IMR-90 (cell line): Measurements from ENCODE around the gene PLAAT4. TPM values are rescaled to one million over a fixed set of nuclear protein-coding genes. Genes with fewer than 3 reads are reported as not detected.

Experiments used
- ATAC-seq: fragments of 200-7000 bp; cut with Tn5 transposase; 2 replicates; pipeline ENCODE4 v1.9.1; 2020; ENCODE audit warnings: low read depth, mild to moderate bottlenecking, moderate library complexity
- BruUV-seq: library from RNA; stranded (reverse); fragments of 400-500 nt; replicated peaks from 2 replicates; lab custom pipeline; 2021; lab: Mats Ljungman, UMichigan
- CTCF ChIA-PET: fragments of 300-600 bp; formaldehyde crosslinking; extraction: SDS; loops from one replicate; lab custom pipeline; 2021; ENCODE audit warnings: antibody characterized with exemption; lab: Yijun Ruan, JAX
- POLR2A ChIA-PET: fragments of 300-600 bp; sonication (Branson Sonifier 250); formaldehyde crosslinking; loops from one replicate; lab custom pipeline; 2022; ENCODE audit warnings: antibody characterized with exemption; ENCODE audit not compliant: unreplicated experiment; lab: Charles Lee
- DNase-seq: peaks from one replicate; pipeline ENCODE4 v3.0.0; 2013
- H2AFZ ChIP-seq: replicated peaks from 2 replicates; pipeline ENCODE3; 2013; ENCODE audit warnings: low read length, mild to moderate bottlenecking; ENCODE audit not compliant: poor library complexity
- H2AK5ac ChIP-seq: 2 replicates; pipeline ENCODE4 v1.6.1; 2013; ENCODE audit warnings: low read depth, low read length, inconsistent platforms
- H2AK9ac ChIP-seq: replicated peaks from 2 replicates; pipeline ENCODE3; 2013; ENCODE audit warnings: mild to moderate bottlenecking, low read depth, low read length, moderate library complexity; ENCODE audit not compliant: poor library complexity
- H2BK120ac ChIP-seq: 2 replicates; pipeline ENCODE4 v1.6.1; 2013; ENCODE audit warnings: low read depth, low read length, inconsistent platforms
- H2BK15ac ChIP-seq: 3 replicates; pipeline ENCODE4 v1.6.1; 2013; ENCODE audit warnings: low read depth, low read length, inconsistent platforms
- H2BK20ac ChIP-seq: 2 replicates; pipeline ENCODE4 v1.6.1; 2013; ENCODE audit warnings: low read depth, mild to moderate bottlenecking, inconsistent platforms, low read length, moderate library complexity
- H2BK5ac ChIP-seq: 2 replicates; pipeline ENCODE4 v1.6.1; 2013; ENCODE audit warnings: mild to moderate bottlenecking, low read depth, low read length, inconsistent platforms; ENCODE audit not compliant: poor library complexity, severe bottlenecking
- H3K14ac ChIP-seq: replicated peaks from 2 replicates; pipeline ENCODE4 v1.6.1; 2013; ENCODE audit warnings: low read depth, low read length, inconsistent platforms
- H3K18ac ChIP-seq: 2 replicates; pipeline ENCODE4 v1.6.1; 2013; ENCODE audit warnings: low read depth, low read length, control low read depth
- H3K23ac ChIP-seq: 2 replicates; pipeline ENCODE4 v1.6.1; 2013; ENCODE audit warnings: low read depth, low read length, inconsistent platforms
- H3K27ac ChIP-seq: 2 replicates; pipeline ENCODE4 v1.5.1; 2013; ENCODE audit warnings: mild to moderate bottlenecking, control low read depth, low read length; ENCODE audit not compliant: insufficient read depth
- H3K27me3 ChIP-seq: 2 replicates; pipeline ENCODE4 v1.6.1; 2013; ENCODE audit warnings: low read length; ENCODE audit not compliant: control insufficient read depth, insufficient read depth
- H3K36me3 ChIP-seq: 2 replicates; pipeline ENCODE4 v1.6.1; 2013; ENCODE audit warnings: low read length, mixed read lengths; ENCODE audit not compliant: control insufficient read depth, insufficient read depth
- H3K4ac ChIP-seq: 2 replicates; pipeline ENCODE4 v1.6.1; 2013; ENCODE audit warnings: low read depth, low read length, inconsistent platforms
- H3K4me1 ChIP-seq: 2 replicates; pipeline ENCODE4 v1.6.1; 2013; ENCODE audit warnings: low read length, mixed read lengths; ENCODE audit not compliant: control insufficient read depth, insufficient read depth
- H3K4me2 ChIP-seq: 2 replicates; pipeline ENCODE4 v1.6.1; 2013; ENCODE audit warnings: low read depth, mild to moderate bottlenecking, control low read depth, low read length, moderate library complexity
- H3K4me3 ChIP-seq: 2 replicates; pipeline ENCODE4 v1.5.1; 2013; ENCODE audit warnings: low read depth, mild to moderate bottlenecking, control low read depth, low read length, moderate library complexity; ENCODE audit not compliant: insufficient read depth
- H3K56ac ChIP-seq: 2 replicates; pipeline ENCODE4 v1.6.1; 2013; ENCODE audit warnings: low read length, inconsistent platforms; ENCODE audit not compliant: insufficient read depth; ENCODE audit errors: extremely low read depth
- H3K79me1 ChIP-seq, 2 experiments: 2 replicates each; pipeline ENCODE4 v1.6.1; 2013; ENCODE audit warnings: low read length in 2 of 2, inconsistent platforms in 1 of 2, low read depth in 1 of 2
- H3K9ac ChIP-seq: 2 replicates; pipeline ENCODE4 v1.6.1; 2013; ENCODE audit warnings: low read depth, low read length, control low read depth
- H3K9me1 ChIP-seq: 2 replicates; pipeline ENCODE4 v1.6.1; 2013; ENCODE audit warnings: low read length, inconsistent platforms; ENCODE audit not compliant: insufficient read depth
- H3K9me3 ChIP-seq: 2 replicates; pipeline ENCODE4 v1.6.1; 2013; ENCODE audit warnings: low read length; ENCODE audit not compliant: control insufficient read depth, insufficient read depth
- H4K20me1 ChIP-seq: 2 replicates; pipeline ENCODE4 v1.6.1; 2013; ENCODE audit warnings: low read length, inconsistent platforms; ENCODE audit not compliant: insufficient read depth
- H4K5ac ChIP-seq: 2 replicates; pipeline ENCODE4 v1.6.1; 2013; ENCODE audit warnings: mild to moderate bottlenecking, low read depth, low read length, control low read depth
- H4K8ac ChIP-seq, 2 experiments: 2 replicates each; pipeline ENCODE4 v1.6.1; 2013; ENCODE audit warnings: low read depth in 2 of 2, low read length in 2 of 2, control low read depth in 1 of 2, inconsistent platforms in 1 of 2
- H4K91ac ChIP-seq: 2 replicates; pipeline ENCODE4 v1.6.1; 2013; ENCODE audit warnings: low read depth, low read length, inconsistent platforms; ENCODE audit not compliant: insufficient read depth
- CEBPB ChIP-seq: IDR thresholded peaks from 2 replicates; pipeline ENCODE4 v1.6.1; 2012; ENCODE audit warnings: low read depth, low read length, improper control_type of control experiment
- FOS ChIP-seq: fragments of 150-350 bp; IDR thresholded peaks from 2 replicates; pipeline ENCODE4 v1.6.1; 2016; ENCODE audit warnings: low read depth, low read length
- MXI1 ChIP-seq: IDR thresholded peaks from 2 replicates; pipeline ENCODE4 v1.6.1; 2012; ENCODE audit warnings: low read depth, mild to moderate bottlenecking, low read length, moderate library complexity, borderline replicate concordance
- RAD21 ChIP-seq: IDR thresholded peaks from 2 replicates; pipeline ENCODE4 v1.6.1; 2012; ENCODE audit warnings: low read length, improper control_type of control experiment
- SMC3 ChIP-seq: fragments of 150-350 bp; IDR thresholded peaks from 2 replicates; pipeline ENCODE4 v1.6.1; 2016; ENCODE audit warnings: low read depth, mild to moderate bottlenecking, antibody characterized with exemption, low read length, moderate library complexity
- WGBS, 2 experiments: methylation state at CpG; one replicate each; pipeline versions ENCODE4 v1.1.5 to v1.1.7; 2013; ENCODE audit warnings: missing lambda C conversion rate in 2 of 2; ENCODE audit not compliant: insufficient read length in 1 of 2; ENCODE audit errors: extremely low coverage in 2 of 2; 5-methylcytosine and 5-hydroxymethylcytosine counted together
- dilution Hi-C: fragments of 300-500 bp; cut with HindIII; formaldehyde crosslinking; loops from one replicate; pipeline ENCODE4 v1.14.3; 2018; ENCODE audit warnings: low sequenced_read_pairs; ENCODE audit not compliant: unreplicated experiment
- in situ Hi-C: fragments of 300-500 bp; cut with MboI; formaldehyde crosslinking; loops from 3 replicates; pipeline ENCODE4 v1.14.3; 2019; ENCODE audit warnings: low sequenced_read_pairs, inconsistent platforms, mixed read lengths
- intact Hi-C: fragments of 100-400 bp; cut with micrococcal nuclease; formaldehyde crosslinking; loops from 2 replicates; pipeline ENCODE4 v1.10.0; 2022
- polyA plus RNA-seq, 3 experiments: library from polyadenylated mRNA; depleted of rRNA; stranded (reverse); fragments of >200 nt; gene quantifications; 2 replicates each; pipeline ENCODE4 v1.2.3, GENCODE V29; 2012; ENCODE audit warnings: low replicate concordance in 1 of 3
- total RNA-seq: library from RNA; depleted of rRNA; stranded (reverse); fragments of >200 nt; gene quantifications from 2 replicates; pipeline ENCODE4 v1.2.3, GENCODE V29; 2012

The PLAAT4 gene
- total and polyA plus RNA-seq, 2 of the 4 experiments (the other 2 are of a cell fraction), result 0.17 to 0.18 TPM

GRCh38 chr11:63548178-63548577 is 11.6 kb downstream of the PLAAT4 start:
- Histone ChIP-seq H3K4ac (no peak overlapping the region), H4K91ac (no peak overlapping the region), H3K18ac (no peak overlapping the region), H3K23ac (no peak overlapping the region), H3K27ac (no peak overlapping the region), H2BK120ac (no peak overlapping the region), H3K9me1 (no peaks in the 10 kb centered on the region), H3K4me2 (no peak overlapping the region), H3K56ac (no peak overlapping the region), H2AFZ (no peak overlapping the region), H3K36me3 (no peaks in the 10 kb centered on the region), H3K9ac (no peak overlapping the region), H4K8ac (no peak overlapping the region), H3K4me1 (no peaks in the 10 kb centered on the region), H4K20me1 (no peaks in the 10 kb centered on the region), H2BK20ac (no peak overlapping the region), H3K4me3 (no peak overlapping the region), H3K9me3 (no peaks in the 10 kb centered on the region), H2BK15ac (no peak overlapping the region), H2AK9ac (no peak overlapping the region), H2AK5ac (no peak overlapping the region), H3K27me3 (peaks cover 8% of the 10 kb centered on the region), H3K14ac (no peak overlapping the region), H4K5ac (no peak overlapping the region), H3K79me1 (no peaks in the 10 kb centered on the region), H2BK5ac (no peak overlapping the region)
- 24% methylated on average over 4 of the region's 4 CpGs; no CpG with 5 or more reads in 1 of the 2 experiments for WGBS, 2 experiments
- ChIA-PET POLR2A (no interaction called here), CTCF (no interaction called here)
- in situ Hi-C loops (no loop called here), dilution Hi-C loops (no loop called here), intact Hi-C loops (no loop called here)
- ATAC-seq (no peak), DNase-seq (no peak)
- no TSS peak for BruUV-seq
- TF ChIP-seq MXI1 (no peak), SMC3 (no peak), CEBPB (no peak), RAD21 (no peak), FOS (no peak)
